Sigmoid colon (tissue), 4 donors: Measurements from ENCODE around the gene PCNT.

Experiments used
- POLR2A ChIP-seq, 2 donors: fragments of 450-650 bp; IDR thresholded peaks; one replicate each; pipeline ENCODE4 v1.6.1; 2016; ENCODE audit warnings: antibody characterized with exemption in 2 of 2, mild to moderate bottlenecking in 2 of 2, moderate library complexity in 2 of 2
- POLR2AphosphoS5 ChIP-seq, 4 donors: sonication (generic); formaldehyde crosslinking; IDR thresholded peaks; one replicate each; pipeline ENCODE4 v1.6.1; 2017; ENCODE audit warnings: antibody characterized with exemption in 4 of 4
- TF ChIP-seq, protein P1 (sequence below), 4 experiments: fragments of 450-650 bp in 3 of 4; fragments of 200-600 bp in 1 of 4; IDR thresholded peaks; one replicate each; pipeline ENCODE4 v1.5.1; 2016 to 2019; ENCODE audit warnings: antibody characterized with exemption in 4 of 4, mild to moderate bottlenecking in 3 of 4, moderate library complexity in 2 of 4

DNA sequence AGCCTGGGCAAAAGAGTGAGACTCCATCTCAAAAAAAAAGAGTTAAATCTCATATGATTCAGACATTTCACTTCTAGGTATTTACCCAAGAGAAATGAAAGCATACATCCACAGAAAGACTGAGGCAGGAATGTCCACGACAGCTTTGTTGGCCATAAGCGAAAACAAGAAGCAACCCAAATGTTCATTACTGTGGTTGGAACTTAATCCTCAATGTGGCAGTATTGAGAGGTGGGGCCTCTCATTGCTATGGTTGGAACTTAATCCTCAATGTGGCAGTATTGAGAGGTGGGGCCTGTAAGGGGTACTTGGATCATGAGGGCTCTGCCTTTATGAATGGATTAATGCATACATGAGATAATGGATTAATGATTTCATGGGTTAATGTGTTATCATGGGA, 15.5 kb upstream of the PCNT start:
- TF ChIP-seq, protein P1, sequence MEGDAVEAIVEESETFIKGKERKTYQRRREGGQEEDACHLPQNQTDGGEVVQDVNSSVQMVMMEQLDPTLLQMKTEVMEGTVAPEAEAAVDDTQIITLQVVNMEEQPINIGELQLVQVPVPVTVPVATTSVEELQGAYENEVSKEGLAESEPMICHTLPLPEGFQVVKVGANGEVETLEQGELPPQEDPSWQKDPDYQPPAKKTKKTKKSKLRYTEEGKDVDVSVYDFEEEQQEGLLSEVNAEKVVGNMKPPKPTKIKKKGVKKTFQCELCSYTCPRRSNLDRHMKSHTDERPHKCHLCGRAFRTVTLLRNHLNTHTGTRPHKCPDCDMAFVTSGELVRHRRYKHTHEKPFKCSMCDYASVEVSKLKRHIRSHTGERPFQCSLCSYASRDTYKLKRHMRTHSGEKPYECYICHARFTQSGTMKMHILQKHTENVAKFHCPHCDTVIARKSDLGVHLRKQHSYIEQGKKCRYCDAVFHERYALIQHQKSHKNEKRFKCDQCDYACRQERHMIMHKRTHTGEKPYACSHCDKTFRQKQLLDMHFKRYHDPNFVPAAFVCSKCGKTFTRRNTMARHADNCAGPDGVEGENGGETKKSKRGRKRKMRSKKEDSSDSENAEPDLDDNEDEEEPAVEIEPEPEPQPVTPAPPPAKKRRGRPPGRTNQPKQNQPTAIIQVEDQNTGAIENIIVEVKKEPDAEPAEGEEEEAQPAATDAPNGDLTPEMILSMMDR (IDR thresholded peaks at IDR 0.05) = no peak
- TF ChIP-seq POLR2A (IDR thresholded peaks at IDR 0.05) (no peak), POLR2AphosphoS5 (IDR thresholded peaks at IDR 0.05) (no peak)
